HEK293 (cell line): ENCODE data around the gene PHYHD1.
A peak's percentile ranks its signal among the peaks of the same experiment; 100 is the strongest.

Experiments used
- BCL11A ChIP-seq: fragments of 450-650 bp; formaldehyde crosslinking; IDR thresholded peaks from 2 replicates; pipeline ENCODE4 v1.5.1; 2016; ENCODE audit warnings: low read depth, missing biosample characterization, missing genetic modification characterization
- EGR2 ChIP-seq: fragments of 450-650 bp; formaldehyde crosslinking; IDR thresholded peaks from 2 replicates; pipeline ENCODE4 v1.5.1; 2016; ENCODE audit warnings: low read depth, missing biosample characterization, missing genetic modification characterization
- GLIS1 ChIP-seq: fragments of 450-650 bp; formaldehyde crosslinking; IDR thresholded peaks from 2 replicates; pipeline ENCODE4 v1.5.1; 2016; ENCODE audit warnings: missing biosample characterization, missing genetic modification characterization
- KLF1 ChIP-seq: fragments of 450-650 bp; formaldehyde crosslinking; IDR thresholded peaks from 2 replicates; pipeline ENCODE4 v1.5.1; 2016; ENCODE audit warnings: missing biosample characterization, missing genetic modification characterization
- KLF16 ChIP-seq: fragments of 450-650 bp; formaldehyde crosslinking; IDR thresholded peaks from 2 replicates; pipeline ENCODE4 v1.5.1; 2017; ENCODE audit warnings: missing biosample characterization, missing genetic modification characterization
- KLF9 ChIP-seq: fragments of 450-650 bp; formaldehyde crosslinking; IDR thresholded peaks from 2 replicates; pipeline ENCODE4 v1.5.1; 2016; ENCODE audit warnings: missing biosample characterization, missing genetic modification characterization, low read depth
- MZF1 ChIP-seq: fragments of 450-650 bp; formaldehyde crosslinking; IDR thresholded peaks from 2 replicates; pipeline ENCODE4 v1.5.1; 2017; ENCODE audit warnings: missing biosample characterization, missing genetic modification characterization, borderline replicate concordance
- OVOL3 ChIP-seq: fragments of 450-650 bp; formaldehyde crosslinking; IDR thresholded peaks from 2 replicates; pipeline ENCODE4 v1.5.1; 2016; ENCODE audit warnings: missing biosample characterization, missing genetic modification characterization
- SP2 ChIP-seq: fragments of 450-650 bp; formaldehyde crosslinking; IDR thresholded peaks from 2 replicates; pipeline ENCODE4 v1.5.1; 2016; ENCODE audit warnings: missing biosample characterization, missing genetic modification characterization
- TRIM28 ChIP-seq: IDR thresholded peaks from 2 replicates; pipeline ENCODE4 v1.6.1; 2011; ENCODE audit warnings: low read length, control low read depth, borderline replicate concordance
- ZBTB17 ChIP-seq: fragments of 450-650 bp; formaldehyde crosslinking; IDR thresholded peaks from 2 replicates; pipeline ENCODE4 v1.5.1; 2016; ENCODE audit warnings: missing biosample characterization, missing genetic modification characterization
- ZNF132 ChIP-seq: fragments of 450-650 bp; formaldehyde crosslinking; IDR thresholded peaks from 2 replicates; pipeline ENCODE4 v1.5.1; 2017; ENCODE audit warnings: missing biosample characterization, missing genetic modification characterization, borderline replicate concordance
- ZNF140 ChIP-seq: fragments of 450-650 bp; formaldehyde crosslinking; IDR thresholded peaks from 2 replicates; pipeline ENCODE4 v1.5.1; 2016; ENCODE audit warnings: missing biosample characterization, missing genetic modification characterization
- ZNF146 ChIP-seq: fragments of 450-650 bp; formaldehyde crosslinking; IDR thresholded peaks from 2 replicates; pipeline ENCODE4 v1.5.1; 2016; ENCODE audit warnings: missing biosample characterization, missing genetic modification characterization
- ZNF175 ChIP-seq: fragments of 450-650 bp; formaldehyde crosslinking; IDR thresholded peaks from 2 replicates; pipeline ENCODE4 v1.5.1; 2016; ENCODE audit warnings: missing biosample characterization, missing genetic modification characterization
- ZNF350 ChIP-seq: fragments of 450-650 bp; formaldehyde crosslinking; IDR thresholded peaks from 2 replicates; pipeline ENCODE4 v1.5.0; 2017; ENCODE audit warnings: missing biosample characterization, mild to moderate bottlenecking, missing genetic modification characterization
- ZNF391 ChIP-seq: fragments of 450-650 bp; formaldehyde crosslinking; IDR thresholded peaks from 2 replicates; pipeline ENCODE4 v1.5.1; 2016; ENCODE audit warnings: low read depth, missing biosample characterization, missing genetic modification characterization, borderline replicate concordance
- ZNF48 ChIP-seq: fragments of 450-650 bp; formaldehyde crosslinking; IDR thresholded peaks from 2 replicates; pipeline ENCODE4 v1.5.1; 2016; ENCODE audit warnings: missing biosample characterization, missing genetic modification characterization
- ZNF529 ChIP-seq: fragments of 450-650 bp; formaldehyde crosslinking; IDR thresholded peaks from 2 replicates; pipeline ENCODE4 v1.5.1; 2017; ENCODE audit warnings: missing genetic modification characterization, missing biosample characterization; ENCODE audit not compliant: insufficient replicate concordance
- ZNF548 ChIP-seq: fragments of 450-650 bp; formaldehyde crosslinking; IDR thresholded peaks from 2 replicates; pipeline ENCODE4 v1.5.1; 2016; ENCODE audit warnings: missing biosample characterization, missing genetic modification characterization
- ZNF596 ChIP-seq: fragments of 450-650 bp; IDR thresholded peaks from 2 replicates; pipeline ENCODE4 v1.5.0; 2018; ENCODE audit warnings: missing biosample characterization, mild to moderate bottlenecking, missing genetic modification characterization, moderate library complexity
- ZNF677 ChIP-seq: fragments of 450-650 bp; IDR thresholded peaks from 2 replicates; pipeline ENCODE4 v1.5.0; 2018; ENCODE audit warnings: missing biosample characterization, mild to moderate bottlenecking, missing genetic modification characterization, moderate library complexity
- TF ChIP-seq, protein P1 (sequence below): fragments of 450-650 bp; formaldehyde crosslinking; IDR thresholded peaks from 2 replicates; pipeline ENCODE4 v1.5.1; 2016; ENCODE audit warnings: missing biosample characterization, missing genetic modification characterization
- TF ChIP-seq, protein P2 (sequence below): fragments of 450-650 bp; formaldehyde crosslinking; IDR thresholded peaks from 2 replicates; pipeline ENCODE4 v1.5.1; 2017; ENCODE audit warnings: missing biosample characterization, mild to moderate bottlenecking, missing genetic modification characterization, moderate library complexity
- TF ChIP-seq, protein P3 (sequence below): fragments of 450-650 bp; formaldehyde crosslinking; IDR thresholded peaks from 2 replicates; pipeline ENCODE4 v1.5.1; 2016; ENCODE audit warnings: missing biosample characterization, missing genetic modification characterization, low read depth
- TF ChIP-seq, protein P4 (sequence below): fragments of 450-650 bp; formaldehyde crosslinking; IDR thresholded peaks from 2 replicates; pipeline ENCODE4 v1.5.1; 2016; ENCODE audit warnings: missing biosample characterization, missing genetic modification characterization
- TF ChIP-seq, protein P5 (sequence below): fragments of 450-650 bp; formaldehyde crosslinking; IDR thresholded peaks from 2 replicates; pipeline ENCODE4; 2016; ENCODE audit warnings: missing biosample characterization, missing genetic modification characterization
- TF ChIP-seq, protein P6 (sequence below): fragments of 450-650 bp; formaldehyde crosslinking; IDR thresholded peaks from 2 replicates; pipeline ENCODE4 v1.5.1; 2016; ENCODE audit warnings: missing biosample characterization, missing genetic modification characterization
- TF ChIP-seq, protein P7 (sequence below): fragments of 450-650 bp; IDR thresholded peaks from 2 replicates; pipeline ENCODE4 v1.5.1; 2018; ENCODE audit warnings: missing biosample characterization, missing genetic modification characterization

The PHYHD1 gene

DNA sequence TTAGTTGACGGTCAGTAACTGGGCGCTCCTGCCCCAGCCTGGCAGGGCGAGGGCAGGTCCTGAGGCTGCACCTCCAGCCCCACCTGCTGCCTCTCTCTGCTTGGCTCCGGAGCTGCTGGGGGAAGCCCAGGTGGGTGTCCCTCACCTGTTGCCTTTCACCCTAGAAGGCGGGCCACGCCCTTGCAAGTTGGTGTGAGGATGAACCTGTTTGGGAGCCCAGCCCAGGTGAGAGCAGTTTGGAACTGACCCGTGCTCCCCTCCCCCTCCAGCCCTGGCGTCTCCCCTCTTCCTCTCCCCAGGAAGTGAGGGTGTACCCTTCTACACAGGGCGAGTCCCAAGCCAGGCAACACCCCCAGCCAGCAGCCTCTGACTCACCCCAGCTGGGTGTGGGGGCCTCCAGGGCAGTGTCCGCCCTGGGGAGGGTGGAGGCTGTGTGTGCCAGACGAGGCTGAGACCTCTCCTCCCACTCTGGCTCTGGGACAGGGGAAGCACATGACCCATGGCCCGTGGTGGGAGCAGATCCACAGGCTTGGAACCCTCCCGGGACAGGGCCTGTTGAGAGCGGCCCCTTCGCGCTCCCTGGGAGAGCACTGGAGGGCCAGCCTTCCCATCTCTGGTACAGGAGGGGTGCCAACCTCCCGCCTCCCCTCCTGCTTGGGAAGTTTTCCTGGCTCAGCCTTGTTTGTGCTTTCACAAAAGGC, 28.4 kb upstream of the PHYHD1 start (continued):
- TF ChIP-seq, protein P1, sequence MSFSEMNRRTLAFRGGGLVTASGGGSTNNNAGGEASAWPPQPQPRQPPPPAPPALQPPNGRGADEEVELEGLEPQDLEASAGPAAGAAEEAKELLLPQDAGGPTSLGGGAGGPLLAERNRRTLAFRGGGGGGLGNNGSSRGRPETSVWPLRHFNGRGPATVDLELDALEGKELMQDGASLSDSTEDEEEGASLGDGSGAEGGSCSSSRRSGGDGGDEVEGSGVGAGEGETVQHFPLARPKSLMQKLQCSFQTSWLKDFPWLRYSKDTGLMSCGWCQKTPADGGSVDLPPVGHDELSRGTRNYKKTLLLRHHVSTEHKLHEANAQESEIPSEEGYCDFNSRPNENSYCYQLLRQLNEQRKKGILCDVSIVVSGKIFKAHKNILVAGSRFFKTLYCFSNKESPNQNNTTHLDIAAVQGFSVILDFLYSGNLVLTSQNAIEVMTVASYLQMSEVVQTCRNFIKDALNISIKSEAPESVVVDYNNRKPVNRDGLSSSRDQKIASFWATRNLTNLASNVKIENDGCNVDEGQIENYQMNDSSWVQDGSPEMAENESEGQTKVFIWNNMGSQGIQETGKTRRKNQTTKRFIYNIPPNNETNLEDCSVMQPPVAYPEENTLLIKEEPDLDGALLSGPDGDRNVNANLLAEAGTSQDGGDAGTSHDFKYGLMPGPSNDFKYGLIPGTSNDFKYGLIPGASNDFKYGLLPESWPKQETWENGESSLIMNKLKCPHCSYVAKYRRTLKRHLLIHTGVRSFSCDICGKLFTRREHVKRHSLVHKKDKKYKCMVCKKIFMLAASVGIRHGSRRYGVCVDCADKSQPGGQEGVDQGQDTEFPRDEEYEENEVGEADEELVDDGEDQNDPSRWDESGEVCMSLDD (tag by site-specific recombination), result no peak
- TF ChIP-seq ZNF48 (tag by site-specific recombination) (no peak), ZNF146 (tag by site-specific recombination) (no peak), BCL11A (no peak), ZNF350 (tag by site-specific recombination) (no peak), ZNF140 (tag by site-specific recombination) (no peak), KLF1 (tag by site-specific recombination) (peak; percentile 99), SP2 (peak; percentile 50; the same call in 1 of the 2 replicates), ZNF548 (tag by site-specific recombination) (no peak), ZNF529 (tag by site-specific recombination) (no peak), ZNF677 (tag by site-specific recombination) (no peak), ZNF132 (tag by site-specific recombination) (no peak), KLF16 (tag by site-specific recombination) (no peak), KLF9 (tag by site-specific recombination) (no peak), GLIS1 (tag by site-specific recombination) (peak; percentile 99), ZNF175 (tag by site-specific recombination) (no peak), ZNF391 (tag by site-specific recombination) (no peak), ZBTB17 (tag by site-specific recombination) (no peak), ZNF596 (tag by site-specific recombination) (no peak), MZF1 (tag by site-specific recombination) (no peak), TRIM28 (no peak), OVOL3 (tag by site-specific recombination) (no peak), EGR2 (tag by site-specific recombination) (peak; percentile 68)
- TF ChIP-seq, protein P2, sequence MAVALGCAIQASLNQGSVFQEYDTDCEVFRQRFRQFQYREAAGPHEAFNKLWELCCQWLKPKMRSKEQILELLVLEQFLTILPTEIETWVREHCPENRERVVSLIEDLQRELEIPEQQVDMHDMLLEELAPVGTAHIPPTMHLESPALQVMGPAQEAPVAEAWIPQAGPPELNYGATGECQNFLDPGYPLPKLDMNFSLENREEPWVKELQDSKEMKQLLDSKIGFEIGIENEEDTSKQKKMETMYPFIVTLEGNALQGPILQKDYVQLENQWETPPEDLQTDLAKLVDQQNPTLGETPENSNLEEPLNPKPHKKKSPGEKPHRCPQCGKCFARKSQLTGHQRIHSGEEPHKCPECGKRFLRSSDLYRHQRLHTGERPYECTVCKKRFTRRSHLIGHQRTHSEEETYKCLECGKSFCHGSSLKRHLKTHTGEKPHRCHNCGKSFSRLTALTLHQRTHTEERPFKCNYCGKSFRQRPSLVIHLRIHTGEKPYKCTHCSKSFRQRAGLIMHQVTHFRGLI, result no peak
- TF ChIP-seq, protein P3, sequence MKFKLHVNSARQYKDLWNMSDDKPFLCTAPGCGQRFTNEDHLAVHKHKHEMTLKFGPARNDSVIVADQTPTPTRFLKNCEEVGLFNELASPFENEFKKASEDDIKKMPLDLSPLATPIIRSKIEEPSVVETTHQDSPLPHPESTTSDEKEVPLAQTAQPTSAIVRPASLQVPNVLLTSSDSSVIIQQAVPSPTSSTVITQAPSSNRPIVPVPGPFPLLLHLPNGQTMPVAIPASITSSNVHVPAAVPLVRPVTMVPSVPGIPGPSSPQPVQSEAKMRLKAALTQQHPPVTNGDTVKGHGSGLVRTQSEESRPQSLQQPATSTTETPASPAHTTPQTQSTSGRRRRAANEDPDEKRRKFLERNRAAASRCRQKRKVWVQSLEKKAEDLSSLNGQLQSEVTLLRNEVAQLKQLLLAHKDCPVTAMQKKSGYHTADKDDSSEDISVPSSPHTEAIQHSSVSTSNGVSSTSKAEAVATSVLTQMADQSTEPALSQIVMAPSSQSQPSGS (tag by site-specific recombination), result no peak
- TF ChIP-seq, protein P4, sequence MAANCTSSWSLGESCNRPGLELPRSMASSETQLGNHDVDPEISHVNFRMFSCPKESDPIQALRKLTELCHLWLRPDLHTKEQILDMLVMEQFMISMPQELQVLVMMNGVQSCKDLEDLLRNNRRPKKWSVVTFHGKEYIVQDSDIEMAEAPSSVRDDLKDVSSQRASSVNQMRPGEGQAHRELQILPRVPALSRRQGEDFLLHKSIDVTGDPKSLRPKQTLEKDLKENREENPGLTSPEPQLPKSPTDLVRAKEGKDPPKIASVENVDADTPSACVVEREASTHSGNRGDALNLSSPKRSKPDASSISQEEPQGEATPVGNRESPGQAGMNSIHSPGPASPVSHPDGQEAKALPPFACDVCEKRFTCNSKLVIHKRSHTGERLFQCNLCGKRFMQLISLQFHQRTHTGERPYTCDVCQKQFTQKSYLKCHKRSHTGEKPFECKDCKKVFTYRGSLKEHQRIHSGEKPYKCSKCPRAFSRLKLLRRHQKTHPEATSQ, result no peak
- TF ChIP-seq, protein P5, sequence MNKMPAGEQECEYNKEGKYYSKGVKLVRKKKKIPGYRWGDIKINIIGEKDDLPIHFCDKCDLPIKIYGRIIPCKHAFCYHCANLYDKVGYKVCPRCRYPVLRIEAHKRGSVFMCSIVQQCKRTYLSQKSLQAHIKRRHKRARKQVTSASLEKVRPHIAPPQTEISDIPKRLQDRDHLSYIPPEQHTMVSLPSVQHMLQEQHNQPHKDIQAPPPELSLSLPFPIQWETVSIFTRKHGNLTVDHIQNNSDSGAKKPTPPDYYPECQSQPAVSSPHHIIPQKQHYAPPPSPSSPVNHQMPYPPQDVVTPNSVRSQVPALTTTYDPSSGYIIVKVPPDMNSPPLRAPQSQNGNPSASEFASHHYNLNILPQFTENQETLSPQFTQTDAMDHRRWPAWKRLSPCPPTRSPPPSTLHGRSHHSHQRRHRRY (tag by site-specific recombination), result no peak
- TF ChIP-seq, protein P6, sequence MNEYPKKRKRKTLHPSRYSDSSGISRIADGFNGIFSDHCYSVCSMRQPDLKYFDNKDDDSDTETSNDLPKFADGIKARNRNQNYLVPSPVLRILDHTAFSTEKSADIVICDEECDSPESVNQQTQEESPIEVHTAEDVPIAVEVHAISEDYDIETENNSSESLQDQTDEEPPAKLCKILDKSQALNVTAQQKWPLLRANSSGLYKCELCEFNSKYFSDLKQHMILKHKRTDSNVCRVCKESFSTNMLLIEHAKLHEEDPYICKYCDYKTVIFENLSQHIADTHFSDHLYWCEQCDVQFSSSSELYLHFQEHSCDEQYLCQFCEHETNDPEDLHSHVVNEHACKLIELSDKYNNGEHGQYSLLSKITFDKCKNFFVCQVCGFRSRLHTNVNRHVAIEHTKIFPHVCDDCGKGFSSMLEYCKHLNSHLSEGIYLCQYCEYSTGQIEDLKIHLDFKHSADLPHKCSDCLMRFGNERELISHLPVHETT (tag by site-specific recombination), result no peak
- TF ChIP-seq, protein P7, sequence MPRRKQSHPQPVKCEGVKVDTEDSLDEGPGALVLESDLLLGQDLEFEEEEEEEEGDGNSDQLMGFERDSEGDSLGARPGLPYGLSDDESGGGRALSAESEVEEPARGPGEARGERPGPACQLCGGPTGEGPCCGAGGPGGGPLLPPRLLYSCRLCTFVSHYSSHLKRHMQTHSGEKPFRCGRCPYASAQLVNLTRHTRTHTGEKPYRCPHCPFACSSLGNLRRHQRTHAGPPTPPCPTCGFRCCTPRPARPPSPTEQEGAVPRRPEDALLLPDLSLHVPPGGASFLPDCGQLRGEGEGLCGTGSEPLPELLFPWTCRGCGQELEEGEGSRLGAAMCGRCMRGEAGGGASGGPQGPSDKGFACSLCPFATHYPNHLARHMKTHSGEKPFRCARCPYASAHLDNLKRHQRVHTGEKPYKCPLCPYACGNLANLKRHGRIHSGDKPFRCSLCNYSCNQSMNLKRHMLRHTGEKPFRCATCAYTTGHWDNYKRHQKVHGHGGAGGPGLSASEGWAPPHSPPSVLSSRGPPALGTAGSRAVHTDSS (tag by site-specific recombination), result no peak
